Stomach (tissue), 9 donors: ENCODE data around the gene RPN2. TPM values are rescaled to one million over a fixed set of nuclear protein-coding genes. Genes with fewer than 3 reads are reported as not detected.

Experiments used
- DNase-seq, 2 donors: peaks; one replicate each; pipeline versions ENCODE4 v3.0.0 to v3.0.0-alpha.2; 2013 to 2019
- H3K27ac ChIP-seq, 5 donors: fragments of 200-600 bp in 4 of 5; sonication (generic) in 4 of 5; one replicate each; pipeline ENCODE4 v1.5.1; 2013 to 2019; ENCODE audit warnings: mild to moderate bottlenecking in 1 of 5, moderate library complexity in 1 of 5
- H3K27me3 ChIP-seq, 3 donors: fragments of 200-600 bp; sonication (generic); one replicate each; pipeline ENCODE4 v1.5.1; 2017 to 2019; ENCODE audit warnings: mixed run types in 1 of 3
- H3K36me3 ChIP-seq, 4 donors: fragments of 200-600 bp; sonication (generic); 1 replicate in 3 of 4; 2 replicates in 1 of 4; pipeline ENCODE4 v1.5.1; 2016 to 2019
- H3K4me1 ChIP-seq, 4 donors: fragments of 200-600 bp; sonication (generic); one replicate each; pipeline ENCODE4 v1.5.1; 2016 to 2019
- H3K4me3 ChIP-seq, 4 donors: fragments of 200-600 bp; sonication (generic) in 3 of 4; one replicate each; pipeline ENCODE4 v1.5.1; 2016 to 2019; ENCODE audit warnings: mild to moderate bottlenecking in 1 of 4
- H3K9me3 ChIP-seq, 4 donors: fragments of 200-600 bp; sonication (generic); one replicate each; pipeline ENCODE4 v1.5.1; 2016 to 2019
- CTCF ChIP-seq, 7 experiments: fragments of 450-650 bp in 4 of 7; fragments of 200-600 bp in 3 of 7; sonication (generic) in 3 of 7; IDR thresholded peaks; one replicate each; pipeline ENCODE4 v1.5.1; 2016 to 2019; ENCODE audit warnings: antibody characterized with exemption in 7 of 7, control low read depth in 2 of 7, mild to moderate bottlenecking in 1 of 7
- EP300 ChIP-seq: sonication (generic); formaldehyde crosslinking; IDR thresholded peaks from one replicate; pipeline ENCODE4 v1.6.1; 2017; ENCODE audit warnings: antibody characterized with exemption
- POLR2A ChIP-seq, 4 donors: fragments of 450-650 bp; IDR thresholded peaks; one replicate each; pipeline ENCODE4 v1.6.1; 2016; ENCODE audit warnings: antibody characterized with exemption in 4 of 4, control low read depth in 2 of 4, mild to moderate bottlenecking in 1 of 4, moderate library complexity in 1 of 4
- POLR2AphosphoS5 ChIP-seq, 3 donors: sonication (generic); formaldehyde crosslinking; IDR thresholded peaks; one replicate each; pipeline ENCODE4 v1.6.1; 2016; ENCODE audit warnings: antibody characterized with exemption in 3 of 3
- WGBS, 5 donors: extraction: QIAGEN DNeasy Blood & Tissue Kit in 3 of 5; methylation state at CpG; one replicate each; pipeline versions ENCODE4 v1.1.5 to v1.1.7; 2013 to 2018; 5-methylcytosine and 5-hydroxymethylcytosine counted together
- intact Hi-C: fragments of 100-400 bp; cut with DNase I; formaldehyde crosslinking; loops from one replicate; pipeline ENCODE4 v1.15.1; 2023; ENCODE audit warnings: low total_unique reads
- polyA plus RNA-seq, 3 donors: library from polyadenylated mRNA; stranded (reverse); fragments of 200-250 nt; gene quantifications; one replicate each; pipeline ENCODE4 v1.2.3, GENCODE V29; 2013
- total RNA-seq, 5 donors: library from RNA; depleted of rRNA; stranded (reverse); fragments of >200 nt; gene quantifications; one replicate each; pipeline versions ENCODE4 v1.1.0 to v1.2.3, GENCODE V29; 2014 to 2016
- donor health status: healthy with polysubstance abuse.
- donor health status: Bipolar disorder and iron deficiency.
- donor health status: healthy.

Gene RPN2
- total and polyA plus RNA-seq, 8 donors, result 32.5 to 163 (median 85.3) TPM

GRCh38 chr20:37259865-37260264 lies 80.7 kb downstream of the RPN2 start:
- intact Hi-C loops, result no loop called here
- no peaks in the 10 kb centered on the region for H3K9me3 ChIP-seq
- TF ChIP-seq POLR2A (IDR thresholded peaks at IDR 0.05), result no peak
- no peak for TF ChIP-seq POLR2AphosphoS5 (IDR thresholded peaks at IDR 0.05)
- no peak for TF ChIP-seq EP300
- TF ChIP-seq CTCF (IDR thresholded peaks at IDR 0.05), result no peak
- no peak overlapping the region for H3K27ac ChIP-seq
- 24 to 45% (median 36%) methylated on average over 3 of the region's 3 CpGs for whole genome bisulfite sequencing, 5 donors
- H3K36me3 ChIP-seq, result no peaks in the 10 kb centered on the region
- peaks cover 0 to 6% (median 0%) of the 10 kb centered on the region in 3 donors for H3K27me3 ChIP-seq
- no peaks in the 10 kb centered on the region for H3K4me1 ChIP-seq
- no peak for DNase-seq
- H3K4me3 ChIP-seq, result no peak overlapping the region

GRCh38 chr20:37260923-37261322 lies 81.8 kb downstream of the RPN2 start:
- Histone ChIP-seq H3K27me3 (peaks cover 0 to 6% (median 0%) of the 10 kb centered on the region in 3 donors), H3K4me1 (no peaks in the 10 kb centered on the region), H3K4me3 (no peak overlapping the region), H3K27ac (no peak overlapping the region), H3K9me3 (no peaks in the 10 kb centered on the region), H3K36me3 (no peaks in the 10 kb centered on the region)
- no peak for TF ChIP-seq CTCF (IDR thresholded peaks at IDR 0.05)
- TF ChIP-seq POLR2A (IDR thresholded peaks at IDR 0.05), result no peak
- TF ChIP-seq EP300, result no peak
- no peak for TF ChIP-seq POLR2AphosphoS5 (IDR thresholded peaks at IDR 0.05)
- WGBS, 5 donors, result 84 to 86% (median 86%) methylated on average over 4 of the region's 4 CpGs
- no peak for DNase-seq
- intact Hi-C loops, result no loop called here

DNA sequence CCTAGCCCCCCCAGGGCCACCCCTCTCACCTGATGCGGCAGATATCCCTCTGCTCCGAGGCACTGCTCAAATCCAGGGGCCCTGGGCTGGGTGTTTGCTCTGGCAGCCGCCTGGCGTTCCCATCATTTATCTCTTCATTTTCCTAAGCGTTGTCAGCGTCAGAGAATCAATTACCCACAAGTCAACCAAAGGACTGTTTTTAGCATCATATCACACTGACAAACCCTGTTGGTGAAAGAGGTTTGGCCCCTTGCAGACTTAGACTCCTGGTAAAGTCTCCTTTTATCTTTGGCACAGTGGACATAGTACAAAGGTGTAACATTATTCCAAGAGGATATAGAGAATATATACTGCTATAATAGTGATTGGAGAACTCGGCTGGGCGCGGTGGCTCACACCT lies 82.6 kb downstream of the RPN2 start, which contains the start of gene GHRH:
TSS of gene GHRH (minus strand) at position 101 of the 400 bp plus-strand sequence. CDS start 4,925 bp downstream, outside the sequence.
- Histone ChIP-seq H3K36me3 (no peaks in the 10 kb centered on the region), H3K27ac (no peak within 1 kb of the TSS), H3K4me3 (no peak within 1 kb of the TSS), H3K4me1 (no peaks in the 10 kb centered on the region), H3K9me3 (no peaks in the 10 kb centered on the region), H3K27me3 (peaks cover 0 to 6% (median 0%) of the 10 kb centered on the region in 3 donors)
- intact Hi-C loops, result no loop called here
- DNase-seq, result no peak
- 61 to 74% (median 72%) methylated on average over 9 of the region's 9 CpGs for WGBS, 5 donors
- TF ChIP-seq CTCF (IDR thresholded peaks at IDR 0.05), result no peak
- no peak for TF ChIP-seq POLR2A (IDR thresholded peaks at IDR 0.05)
- TF ChIP-seq POLR2AphosphoS5 (IDR thresholded peaks at IDR 0.05), result no peak
- no peak for TF ChIP-seq EP300

GRCh38 chr20:37262505-37262904 lies 83.4 kb downstream of the RPN2 start:
- H3K27me3 ChIP-seq, result peaks cover 0 to 6% (median 0%) of the 10 kb centered on the region in 3 donors
- intact Hi-C loops, result no loop called here
- H3K36me3 ChIP-seq, result no peaks in the 10 kb centered on the region
- WGBS, 5 donors, result 60 to 73% (median 64%) methylated on average over 8 of the region's 8 CpGs
- no peak for DNase-seq
- TF ChIP-seq POLR2AphosphoS5 (IDR thresholded peaks at IDR 0.05) (no peak), CTCF (IDR thresholded peaks at IDR 0.05) (no peak), EP300 (no peak), POLR2A (IDR thresholded peaks at IDR 0.05) (no peak)
- H3K27ac ChIP-seq, result no peak overlapping the region
- H3K4me1 ChIP-seq, result no peaks in the 10 kb centered on the region
- no peaks in the 10 kb centered on the region for H3K9me3 ChIP-seq
- no peak overlapping the region for H3K4me3 ChIP-seq
